ENCODE data around the gene AKAP7.
"Not testable (repeated sequence)": the region's sequence is repeated elsewhere in the genome, so short reads cannot be mapped to it uniquely, and the experiment has no call there.

AKAP7 gene

DNA sequence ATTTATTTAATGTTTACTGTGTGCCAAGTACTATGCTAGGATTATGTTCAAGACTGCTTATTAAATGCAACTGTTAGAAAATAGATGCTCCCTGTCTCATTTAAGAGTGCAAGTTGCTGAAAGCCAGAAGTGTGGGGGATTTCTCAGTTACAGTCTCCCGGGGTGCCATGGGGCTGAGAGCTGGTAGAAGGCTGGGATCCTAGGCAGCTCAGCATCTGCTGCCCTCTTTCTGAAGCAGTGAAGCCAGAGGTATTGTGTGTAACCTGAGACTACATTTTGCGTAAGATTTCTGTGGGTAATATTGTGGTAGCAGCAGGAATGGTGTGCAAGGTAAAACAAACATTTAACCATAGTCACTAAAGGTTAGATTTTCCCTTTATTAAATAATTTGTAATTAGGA, 120.6 kb downstream of the AKAP7 start:
- DNase-seq (ENCODE audit: low spot score) = no peak

DNA sequence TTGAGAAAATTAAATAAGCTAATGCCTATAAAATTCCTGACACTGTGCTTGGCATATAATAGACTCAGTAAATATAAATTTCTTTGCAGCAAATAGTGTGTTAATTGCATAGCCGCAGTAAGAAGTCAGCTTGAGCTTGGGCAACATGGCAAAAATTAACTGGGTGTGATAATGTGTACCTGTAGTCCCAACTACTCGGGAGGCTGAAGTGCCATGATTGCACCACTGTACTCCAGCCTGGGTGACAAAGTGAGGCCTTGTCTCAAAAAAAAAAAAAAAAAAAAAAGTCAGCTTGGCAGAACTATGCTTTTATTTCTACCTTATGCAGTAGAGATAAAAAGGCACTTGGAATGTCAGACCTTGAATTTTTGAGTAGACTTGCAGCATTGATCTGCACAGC, 121.8 kb downstream of the AKAP7 start:
- DNase-seq (ENCODE audit: low spot score) = no peak

DNA sequence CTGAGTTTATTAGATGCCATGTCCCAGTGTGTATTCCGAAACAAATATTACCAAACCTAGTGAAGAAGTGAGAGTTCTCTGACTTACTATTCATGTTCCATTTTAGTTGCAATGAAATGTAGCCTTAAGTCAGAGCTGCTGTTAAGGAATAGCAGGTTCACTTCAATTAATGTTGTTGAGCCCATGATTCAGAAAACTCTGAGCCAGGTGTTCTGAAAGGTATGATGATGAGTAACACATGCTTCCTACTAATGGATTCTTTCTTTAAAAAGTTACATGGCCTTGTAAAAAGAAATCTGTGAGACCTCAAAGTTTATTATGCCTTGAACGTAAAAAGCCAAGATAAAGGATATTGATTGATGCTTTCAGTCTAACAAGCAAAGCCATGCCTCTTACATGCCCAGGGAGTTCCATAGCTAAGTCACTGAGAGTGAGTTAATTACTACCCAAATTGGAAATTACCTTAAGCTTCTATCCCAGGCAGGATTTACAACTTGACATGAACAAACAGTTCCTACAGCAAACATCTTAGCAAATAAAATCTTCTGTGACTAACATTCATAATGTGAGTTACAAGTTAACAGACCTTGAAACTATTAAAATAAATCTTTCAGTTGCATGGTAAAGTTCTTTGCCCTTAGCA, 122.9 kb downstream of the AKAP7 start:
- DNase-seq (ENCODE audit: low spot score) = no peak

DNA sequence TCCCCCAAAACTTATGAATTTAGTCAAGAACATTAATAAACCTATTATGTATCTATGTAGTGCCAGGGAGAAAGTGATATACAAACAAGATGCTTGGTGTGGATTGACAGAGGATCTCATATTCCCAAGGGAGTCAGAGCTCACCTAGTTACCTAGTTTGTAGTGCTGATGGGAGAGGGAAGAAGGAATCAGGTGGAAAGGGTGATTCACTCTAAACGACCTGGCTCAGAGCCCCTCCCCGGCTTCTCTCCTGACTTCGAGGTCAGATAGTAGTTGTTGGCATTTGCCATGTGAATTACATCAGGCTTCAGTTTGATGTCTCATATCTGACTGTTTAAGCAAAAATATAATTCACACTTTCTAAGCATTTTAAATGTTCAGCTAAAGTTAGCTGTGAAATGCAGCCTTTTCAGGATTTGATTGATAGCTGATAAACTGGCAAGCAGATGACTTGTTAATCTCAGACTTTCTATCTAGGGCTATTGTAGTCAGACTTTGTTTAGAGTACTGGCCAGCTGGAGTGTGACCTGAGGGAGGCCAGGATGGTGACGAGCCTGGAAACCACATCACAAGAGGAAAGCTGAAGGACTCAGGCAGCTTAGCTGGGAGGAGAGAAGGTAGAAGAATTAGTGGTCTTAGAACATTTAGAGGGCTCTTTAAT, 123.7 kb downstream of the AKAP7 start:
- DNase-seq (ENCODE audit: low spot score) = no peak

DNA sequence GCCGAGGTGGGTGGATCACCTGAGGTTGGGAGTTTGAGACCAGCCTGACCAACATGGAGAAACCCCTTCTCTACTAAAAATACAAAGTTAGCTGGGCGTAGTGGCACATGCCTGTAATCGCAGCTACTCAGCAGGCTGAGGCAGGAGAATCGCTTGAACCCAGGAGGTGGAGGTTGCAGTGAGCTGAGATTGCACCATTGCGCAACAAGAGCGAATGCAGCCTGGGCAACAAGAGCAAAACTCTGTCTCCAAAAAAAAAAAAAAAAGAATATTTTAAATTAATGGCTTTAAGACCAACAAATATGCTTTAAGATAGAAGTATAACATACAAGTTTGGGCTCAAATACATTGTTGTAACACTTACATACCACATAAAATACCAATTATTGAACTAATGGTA, 125.7 kb downstream of the AKAP7 start:
- DNase-seq (ENCODE audit: low spot score) = not testable (repeated sequence)

DNA sequence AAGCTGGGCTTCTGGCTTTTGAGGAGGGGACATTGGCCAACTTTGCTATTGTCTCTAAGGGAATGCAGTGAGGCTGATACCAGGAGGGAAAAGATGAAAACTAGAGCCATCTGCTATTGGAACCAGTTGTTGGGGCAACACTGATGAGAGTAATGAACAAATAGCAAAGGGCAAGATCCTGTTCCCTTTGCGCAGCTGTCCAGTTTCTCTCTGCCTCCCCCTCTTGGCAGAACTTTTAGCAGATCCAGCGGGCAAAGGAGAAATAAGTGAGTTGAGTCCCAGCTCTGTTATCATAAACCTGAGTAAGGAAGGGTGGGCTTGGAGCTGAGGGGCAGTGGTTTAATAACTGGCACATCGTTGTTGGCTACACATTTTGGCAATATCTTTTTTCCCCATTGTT, 126.8 kb downstream of the AKAP7 start:
- DNase-seq (ENCODE audit: low spot score) = no peak

DNA sequence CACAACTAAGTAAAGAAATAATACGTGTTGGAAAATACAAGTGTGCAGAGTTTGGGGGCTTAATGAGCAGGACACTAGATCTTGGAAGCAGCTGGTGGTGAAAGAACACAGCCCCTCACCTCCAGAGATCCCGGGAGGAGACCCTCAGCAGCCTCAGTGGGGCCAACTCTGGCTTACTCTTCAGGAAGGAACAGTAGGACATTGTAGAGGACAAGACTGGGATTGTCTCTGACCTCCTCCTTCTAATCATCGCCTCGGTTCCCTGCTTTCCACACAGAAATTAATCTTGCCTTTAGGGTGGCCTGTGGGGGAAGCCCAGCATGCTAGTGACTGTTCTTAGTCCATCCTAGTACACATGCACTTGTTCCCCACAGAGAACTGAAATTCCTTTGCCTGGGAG, 130.7 kb downstream of the AKAP7 start:
- no peak for DNase-seq (ENCODE audit: low spot score)

DNA sequence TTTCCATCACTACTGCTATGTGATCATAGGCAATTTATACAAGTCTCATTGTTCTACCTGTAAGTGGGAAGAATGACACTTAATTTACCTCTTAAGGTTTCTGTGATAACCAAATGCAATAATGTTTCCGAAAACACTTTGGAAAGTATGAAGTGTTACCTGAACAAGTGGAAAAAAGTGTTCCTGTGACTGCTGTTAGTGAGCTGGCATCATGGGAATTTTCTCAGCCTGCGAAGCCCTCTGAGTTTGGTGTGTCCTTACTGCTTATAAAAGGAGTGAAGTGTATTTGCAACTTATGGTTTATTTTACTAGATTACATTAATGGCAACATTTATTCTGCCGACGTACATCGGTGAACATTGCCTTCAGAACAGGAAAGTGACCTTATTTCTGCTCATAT, 133.0 kb downstream of the AKAP7 start:
- DNase-seq (ENCODE audit: low spot score) = no peak

DNA sequence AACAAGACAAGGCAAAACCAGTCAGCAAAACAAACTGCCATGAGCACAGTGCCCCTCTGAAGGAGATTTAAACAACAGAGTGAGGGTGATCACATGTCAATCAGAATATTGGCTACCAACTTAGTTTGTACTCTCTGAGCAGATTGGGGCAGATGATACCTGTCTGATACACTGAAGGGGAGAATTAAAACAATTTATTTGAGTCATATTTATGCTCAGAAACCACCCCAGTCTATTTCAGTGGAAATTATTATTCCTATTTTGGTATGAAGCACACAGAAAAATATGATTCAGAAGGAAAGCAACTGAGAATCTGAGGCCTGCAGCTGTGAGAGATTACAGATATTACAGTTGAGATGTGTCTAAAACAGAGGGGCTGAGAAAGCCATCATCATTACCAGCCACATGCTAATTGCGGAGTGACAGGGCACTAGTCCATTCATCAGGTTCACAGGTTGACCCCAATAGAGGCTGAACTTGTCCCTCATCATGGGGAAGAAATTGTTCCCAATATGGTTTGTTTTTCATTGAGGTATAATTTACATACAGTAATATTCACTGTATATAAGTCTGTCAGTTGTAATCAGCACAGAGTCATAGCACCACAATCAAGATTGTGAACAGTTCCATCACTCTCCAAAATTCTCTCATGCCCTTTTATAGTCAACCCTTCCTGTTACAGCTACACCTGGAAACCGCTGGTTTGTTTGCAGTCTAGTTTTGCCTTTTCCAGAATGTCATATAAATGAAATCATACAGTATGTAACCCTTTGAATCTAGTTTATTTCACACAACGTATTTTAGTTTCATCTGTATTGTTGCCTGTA, 134.5 kb downstream of the AKAP7 start:
- no peak for DNase-seq (ENCODE audit: low spot score)

DNA sequence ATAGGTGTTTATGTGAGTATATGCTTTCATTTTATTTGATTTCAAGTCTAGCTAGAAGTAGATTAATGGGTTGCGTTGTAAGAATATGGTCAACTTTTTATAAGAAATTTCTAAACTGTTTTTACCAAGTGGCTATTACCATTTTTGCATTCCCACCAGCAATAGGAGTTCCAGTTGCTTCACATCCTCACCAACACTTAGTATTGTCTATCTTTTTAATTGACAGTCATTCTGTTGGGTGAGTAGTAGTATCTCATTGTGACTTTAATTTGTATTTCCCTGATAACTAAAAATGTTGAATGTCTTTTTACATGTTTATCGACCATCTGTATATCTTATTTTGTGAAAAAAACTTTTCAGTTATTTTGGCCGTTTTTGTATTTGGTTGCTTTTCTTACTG, 135.3 kb downstream of the AKAP7 start:
- no peak for DNase-seq (ENCODE audit: low spot score)

DNA sequence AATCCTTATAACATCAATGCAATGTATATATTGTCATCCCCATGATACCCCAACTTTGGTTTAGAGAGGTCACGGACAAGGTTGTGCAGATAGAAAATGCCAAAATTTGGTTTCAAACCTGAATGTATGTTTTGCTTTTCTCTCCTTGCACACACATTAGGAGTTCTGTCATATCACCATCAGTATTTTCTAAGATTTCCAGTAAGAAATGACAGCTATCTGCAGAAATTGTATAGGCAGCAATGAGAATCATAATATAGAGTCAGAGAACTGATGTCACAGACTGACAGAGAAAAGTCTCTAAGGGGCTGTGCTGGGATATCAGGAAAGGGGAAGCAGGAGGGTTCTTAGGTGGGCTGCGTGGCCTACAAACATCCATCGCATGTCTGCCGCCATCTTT, 140.0 kb downstream of the AKAP7 start:
- no peak for DNase-seq (ENCODE audit: low spot score)

DNA sequence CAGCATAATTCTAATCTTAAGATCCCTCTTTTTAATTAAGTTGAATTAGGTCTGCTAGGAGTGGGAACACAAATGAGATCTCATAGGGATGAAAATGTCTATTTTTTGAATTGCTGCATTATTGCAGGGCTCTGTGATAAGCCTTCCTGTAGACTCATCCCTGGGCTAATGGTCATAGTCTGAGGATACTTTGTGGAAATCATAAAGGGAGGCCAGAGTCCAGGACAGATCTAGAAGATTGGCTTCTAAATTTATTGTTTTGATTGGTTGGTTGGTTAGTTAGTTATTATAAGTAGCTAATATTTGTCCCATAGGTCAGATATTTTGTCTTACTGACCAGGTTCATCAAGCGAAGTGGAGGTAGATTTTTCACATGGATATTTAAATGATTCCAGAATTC, 142.3 kb downstream of the AKAP7 start:
- DNase-seq (ENCODE audit: low spot score) = no peak

DNA sequence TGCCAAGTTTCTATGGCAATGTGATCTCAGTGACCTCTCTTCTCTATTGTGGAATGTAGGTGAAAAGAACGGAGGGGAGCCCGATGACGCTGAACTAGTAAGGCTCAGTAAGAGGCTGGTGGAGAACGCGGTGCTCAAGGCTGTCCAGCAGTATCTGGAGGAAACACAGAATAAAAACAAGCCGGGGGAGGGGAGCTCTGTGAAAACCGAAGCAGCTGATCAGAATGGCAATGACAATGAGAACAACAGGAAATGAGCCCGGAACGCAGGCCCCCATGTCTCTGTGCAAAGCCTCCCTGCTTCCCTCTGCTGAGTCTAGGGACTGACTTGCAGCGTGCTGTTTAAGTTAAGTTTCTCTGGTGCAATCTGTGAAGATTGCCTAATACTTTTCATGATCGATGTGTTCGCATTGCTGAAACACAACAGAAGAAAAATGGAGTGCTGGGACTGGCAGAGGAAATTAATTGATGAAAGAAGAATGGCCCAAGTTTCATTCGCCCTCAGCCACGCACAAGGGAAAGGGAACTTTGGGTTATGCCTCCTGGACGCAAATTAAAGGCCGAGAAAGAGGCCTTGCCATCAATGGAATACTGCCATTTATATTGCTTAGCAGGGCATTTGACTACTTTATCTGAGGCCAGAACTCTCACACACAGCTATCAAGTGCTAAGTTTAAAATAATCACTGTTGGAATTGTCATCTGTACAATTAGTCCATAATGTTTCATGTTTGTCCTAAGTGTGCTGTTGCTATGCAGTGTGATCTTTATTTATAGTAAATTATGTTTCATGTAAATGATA, 146.4 kb downstream of the AKAP7 start:
- DNase-seq (ENCODE audit: low spot score) = no peak

DNA sequence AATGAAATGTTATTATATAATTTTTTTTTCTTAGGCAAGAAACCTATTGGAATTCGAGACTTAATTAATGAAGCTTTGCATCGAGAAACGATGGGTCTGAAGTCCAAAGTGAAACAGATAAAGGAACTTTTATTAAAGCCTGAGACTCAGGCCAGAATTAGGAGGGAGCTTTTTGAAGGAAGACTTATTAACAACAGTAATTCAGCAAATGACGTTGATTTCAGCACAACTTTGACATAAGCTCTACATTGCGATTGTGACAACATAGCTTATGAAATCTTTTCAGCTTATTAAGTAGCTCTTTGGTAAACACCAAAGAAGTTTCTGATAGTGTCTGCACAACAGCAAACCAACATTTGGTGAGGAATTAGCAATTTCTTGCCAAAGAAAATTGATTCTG, 147.1 kb downstream of the AKAP7 start:
- no peak for DNase-seq (ENCODE audit: low spot score)

DNA sequence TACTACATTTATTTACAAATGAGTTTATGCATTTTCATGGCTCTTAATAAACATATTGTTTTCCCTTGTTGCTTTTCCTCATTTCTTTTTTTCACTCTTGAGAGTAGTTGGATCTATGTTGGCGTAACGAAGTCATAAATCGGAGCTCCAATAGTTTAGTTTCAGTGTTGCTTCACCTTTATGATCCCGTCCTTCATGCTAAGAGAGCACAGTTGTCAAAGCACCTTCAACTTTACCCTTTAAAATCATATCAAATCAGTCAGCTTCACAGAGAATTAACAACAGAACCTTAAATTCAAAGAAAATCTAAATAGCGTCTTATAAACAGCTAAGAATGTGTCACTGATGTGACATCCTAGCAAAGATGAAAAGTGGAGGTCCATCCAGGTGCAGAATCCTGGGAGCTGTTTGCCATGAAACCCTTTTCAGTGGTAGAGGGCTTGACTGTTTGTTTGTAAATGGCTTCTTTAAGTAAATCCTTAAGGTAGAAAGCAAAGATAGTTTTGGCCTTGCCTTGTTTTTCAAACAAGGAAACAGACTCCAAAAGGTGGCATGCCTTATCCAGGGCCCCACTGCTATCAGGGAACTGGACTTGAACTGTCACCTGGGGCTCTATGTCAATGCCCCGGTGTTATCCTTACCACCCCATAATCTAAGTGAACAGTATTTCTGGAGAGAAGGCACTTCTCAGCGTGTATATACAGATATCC, 148.4 kb downstream of the AKAP7 start:
- DNase-seq (ENCODE audit: low spot score) = no peak

DNA sequence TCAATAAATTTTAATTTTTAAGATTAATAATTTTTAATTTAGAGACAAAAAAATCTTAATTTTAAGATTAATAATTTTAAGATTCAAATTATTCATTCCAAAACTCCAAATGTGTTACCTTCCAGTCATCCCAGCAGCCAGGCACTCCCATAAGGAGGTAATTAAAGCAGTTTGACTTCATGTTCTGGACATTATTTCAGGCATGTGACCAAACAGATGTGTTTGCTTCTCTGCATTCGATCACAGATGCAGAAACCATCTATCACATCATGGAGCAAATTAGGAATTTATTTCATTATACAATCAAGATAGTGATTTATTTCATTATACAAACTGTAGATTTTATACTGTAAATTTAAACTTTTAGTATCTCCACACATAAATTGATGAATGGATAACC, 150.3 kb downstream of the AKAP7 start:
- DNase-seq (ENCODE audit: low spot score) = no peak

DNA sequence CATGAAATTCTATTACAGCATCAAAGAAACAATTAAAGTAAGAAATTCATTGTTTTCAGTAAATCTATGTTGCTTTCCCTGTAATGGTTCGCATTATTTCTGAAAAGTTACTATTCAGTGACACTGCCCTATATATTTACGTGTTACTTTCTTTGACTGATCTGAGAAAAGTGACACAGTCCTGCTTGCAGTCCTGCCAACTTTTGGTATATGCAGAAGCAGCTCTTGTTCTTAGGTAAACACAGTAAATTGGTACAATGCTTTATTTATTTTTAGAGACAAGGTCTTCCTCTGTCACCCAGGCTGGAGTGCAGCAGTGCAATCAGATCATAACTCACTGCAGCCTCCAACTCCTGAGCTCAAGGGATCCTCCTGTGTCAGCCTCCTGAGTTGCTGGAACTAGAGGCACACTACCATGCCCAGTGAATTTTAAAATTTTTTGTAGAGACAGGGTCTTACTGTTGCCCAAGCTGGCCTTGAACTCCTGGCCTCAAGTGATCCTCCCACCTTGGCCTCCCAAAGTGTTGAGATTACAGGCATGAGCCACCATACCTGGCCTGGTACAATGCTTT, 151.3 kb downstream of the AKAP7 start:
- DNase-seq (ENCODE audit: low spot score) = no peak

DNA sequence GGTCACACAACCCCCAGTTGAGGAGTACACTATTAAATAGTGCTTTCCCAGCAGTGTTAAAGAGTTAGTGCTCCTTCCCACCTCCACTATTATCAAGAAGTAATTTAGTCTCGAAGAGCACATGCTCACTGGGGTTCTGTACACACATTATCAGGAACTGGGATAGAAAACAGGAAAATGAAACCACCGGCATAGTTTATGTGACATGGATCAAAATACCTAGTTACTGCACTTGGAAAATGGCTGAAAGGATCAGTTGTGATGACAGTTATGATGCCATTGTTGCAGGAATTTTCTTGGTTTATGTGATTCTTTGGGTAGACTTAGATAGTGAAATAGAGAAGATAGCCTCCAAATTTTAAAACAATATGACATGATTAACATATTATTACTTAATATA, 152.9 kb downstream of the AKAP7 start:
- no peak for DNase-seq (ENCODE audit: low spot score)

DNA sequence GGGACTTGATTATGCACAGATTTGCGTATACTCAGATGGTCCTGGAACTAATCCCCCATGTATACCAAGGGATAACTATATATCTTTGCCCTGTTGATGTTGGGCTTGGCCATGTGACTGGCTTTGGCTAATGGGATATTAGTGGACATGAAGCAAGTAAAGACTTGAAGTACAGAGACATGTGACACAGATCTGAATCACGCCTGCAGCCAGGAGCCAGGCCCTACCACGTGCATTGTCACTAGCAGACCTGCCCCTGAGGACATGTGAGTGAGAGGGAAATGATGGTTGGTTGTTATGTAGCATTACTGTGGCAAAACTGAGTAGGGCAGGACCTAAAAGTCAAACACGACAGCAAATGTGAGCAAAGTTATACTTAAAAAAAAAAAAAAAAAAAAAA, 155.7 kb downstream of the AKAP7 start:
- no peak for DNase-seq (ENCODE audit: low spot score)

DNA sequence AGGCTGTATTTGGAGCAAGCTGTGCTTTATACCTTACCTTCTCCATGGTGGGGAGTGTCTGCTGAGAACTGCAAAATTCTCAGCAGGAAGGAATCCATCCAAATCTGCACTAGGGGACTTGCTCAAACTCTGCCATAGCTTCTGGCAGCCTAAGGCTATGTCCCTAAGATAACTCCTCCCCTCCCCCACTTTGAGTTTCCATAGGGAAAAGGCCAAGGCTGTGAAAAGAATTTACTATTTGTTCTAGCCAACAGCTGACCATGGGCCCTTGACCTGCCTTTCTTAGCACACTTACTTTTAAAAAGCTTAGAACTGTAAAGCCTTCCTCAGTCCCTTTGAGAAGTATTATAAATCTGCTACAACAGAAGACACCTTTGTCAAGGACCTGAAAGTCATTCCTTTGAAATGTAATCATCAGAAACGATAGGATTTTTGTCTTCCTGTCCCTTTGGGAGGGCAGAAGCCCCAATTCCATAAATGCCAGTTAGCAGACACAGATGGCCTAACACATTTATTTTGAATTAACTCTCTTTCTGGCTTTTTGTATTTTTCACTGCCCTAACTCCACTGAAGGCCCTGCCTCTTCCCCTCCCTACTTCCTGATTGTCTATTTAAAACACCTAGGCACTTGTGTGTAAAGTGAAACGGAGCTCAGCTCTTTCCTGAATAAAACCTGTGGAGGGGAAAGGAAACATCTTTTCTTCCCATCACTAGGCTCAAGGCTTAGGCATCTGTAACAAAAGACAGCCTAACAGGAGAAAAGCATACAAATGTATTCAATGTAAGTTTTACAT, 157.1 kb downstream of the AKAP7 start:
- no peak for DNase-seq (ENCODE audit: low spot score)

DNA sequence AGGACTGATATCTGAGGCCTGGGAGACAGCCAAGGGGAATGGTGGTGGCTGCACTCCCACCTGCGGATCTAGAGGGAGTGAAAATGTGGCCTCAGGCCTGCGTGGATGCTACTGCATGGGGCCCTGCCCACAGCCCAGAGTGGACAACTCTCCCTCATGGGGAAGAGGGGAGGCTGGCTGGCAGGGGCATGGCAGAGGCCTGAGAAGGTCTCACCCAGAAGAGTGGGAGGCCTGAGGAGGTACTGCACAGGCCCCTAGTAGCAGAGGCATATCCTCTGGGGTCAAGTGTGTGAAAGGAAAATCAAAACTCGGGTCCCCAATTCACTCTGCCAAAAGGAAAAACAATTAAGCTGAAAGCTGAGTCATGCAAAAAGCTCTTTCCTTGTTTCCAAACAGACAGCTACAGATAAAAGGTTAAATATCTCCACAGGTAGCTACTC, 158.2 kb downstream of the AKAP7 start:
- no peak for DNase-seq (ENCODE audit: low spot score)
